Cardiac muscle cell (in vitro differentiated cells and primary cell): Measurements from ENCODE around the gene NHSL1. TPM values are rescaled to one million over a fixed set of nuclear protein-coding genes. Genes with fewer than 3 reads are reported as not detected.

ENCODE experiments used
- DNase-seq, 2 donors: peaks; one replicate each; pipeline versions ENCODE4 v3.0.0 to v3.0.0-alpha.2; 2010 to 2017; ENCODE audit warnings: low read depth in 1 of 2, low spot score in 1 of 2
- H3K27ac ChIP-seq: fragments of 200-600 bp; sonication (generic); 2 replicates; pipeline ENCODE4 v1.5.1; 2016
- H3K27me3 ChIP-seq: fragments of 200-600 bp; sonication (generic); 2 replicates; pipeline ENCODE4 v1.6.0; 2016; ENCODE audit warnings: control low read depth
- H3K36me3 ChIP-seq: fragments of 200-600 bp; sonication (generic); 2 replicates; pipeline ENCODE4 v1.5.1; 2016; ENCODE audit warnings: control low read depth
- H3K4me1 ChIP-seq: fragments of 200-600 bp; sonication (generic); 2 replicates; pipeline ENCODE4 v1.8.1; 2017; ENCODE audit warnings: low read depth, mild to moderate bottlenecking, mixed run types
- H3K4me3 ChIP-seq: fragments of 200-600 bp; sonication (generic); 2 replicates; pipeline ENCODE4 v1.5.1; 2016; ENCODE audit warnings: mild to moderate bottlenecking
- H3K9me3 ChIP-seq: fragments of 200-600 bp; sonication (generic); 2 replicates; pipeline ENCODE4 v1.5.1; 2017; ENCODE audit warnings: low read depth, mild to moderate bottlenecking, control low read depth
- polyA plus RNA-seq: library from polyadenylated mRNA; unstranded; fragments of >200 nt; fragmentation: Nextera tagmentation; extraction: Ambion mirVana; gene quantifications from 2 replicates; pipeline ENCODE4 v1.2.1, GENCODE V29; 2016
- total RNA-seq: library from RNA; depleted of rRNA; stranded (reverse); fragments of >200 nt; gene quantifications from 2 replicates; pipeline ENCODE4 v1.2.3, GENCODE V29; 2016
- TF ChIP-seq, protein P1 (sequence below): IDR thresholded peaks from 2 replicates; pipeline ENCODE4 v1.5.1; 2012; ENCODE audit warnings: low read depth, mild to moderate bottlenecking, low read length

NHSL1 gene
- total and polyA plus RNA-seq, 2 experiments from 2014 or later: 6.0 to 11.3 TPM

GRCh38 chr6:138528956-138529355, 29.7 kb upstream of the NHSL1 start:
- Histone ChIP-seq H3K36me3 (no peaks in the 10 kb centered on the region), H3K4me3 (no peak overlapping the region), H3K27ac (no peak overlapping the region), H3K27me3 (no peaks in the 10 kb centered on the region), H3K9me3 (no peaks in the 10 kb centered on the region), H3K4me1 (peaks cover 24% of the 10 kb centered on the region)
- no peak for DNase-seq
- TF ChIP-seq, protein P1, sequence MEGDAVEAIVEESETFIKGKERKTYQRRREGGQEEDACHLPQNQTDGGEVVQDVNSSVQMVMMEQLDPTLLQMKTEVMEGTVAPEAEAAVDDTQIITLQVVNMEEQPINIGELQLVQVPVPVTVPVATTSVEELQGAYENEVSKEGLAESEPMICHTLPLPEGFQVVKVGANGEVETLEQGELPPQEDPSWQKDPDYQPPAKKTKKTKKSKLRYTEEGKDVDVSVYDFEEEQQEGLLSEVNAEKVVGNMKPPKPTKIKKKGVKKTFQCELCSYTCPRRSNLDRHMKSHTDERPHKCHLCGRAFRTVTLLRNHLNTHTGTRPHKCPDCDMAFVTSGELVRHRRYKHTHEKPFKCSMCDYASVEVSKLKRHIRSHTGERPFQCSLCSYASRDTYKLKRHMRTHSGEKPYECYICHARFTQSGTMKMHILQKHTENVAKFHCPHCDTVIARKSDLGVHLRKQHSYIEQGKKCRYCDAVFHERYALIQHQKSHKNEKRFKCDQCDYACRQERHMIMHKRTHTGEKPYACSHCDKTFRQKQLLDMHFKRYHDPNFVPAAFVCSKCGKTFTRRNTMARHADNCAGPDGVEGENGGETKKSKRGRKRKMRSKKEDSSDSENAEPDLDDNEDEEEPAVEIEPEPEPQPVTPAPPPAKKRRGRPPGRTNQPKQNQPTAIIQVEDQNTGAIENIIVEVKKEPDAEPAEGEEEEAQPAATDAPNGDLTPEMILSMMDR: no peak

DNA sequence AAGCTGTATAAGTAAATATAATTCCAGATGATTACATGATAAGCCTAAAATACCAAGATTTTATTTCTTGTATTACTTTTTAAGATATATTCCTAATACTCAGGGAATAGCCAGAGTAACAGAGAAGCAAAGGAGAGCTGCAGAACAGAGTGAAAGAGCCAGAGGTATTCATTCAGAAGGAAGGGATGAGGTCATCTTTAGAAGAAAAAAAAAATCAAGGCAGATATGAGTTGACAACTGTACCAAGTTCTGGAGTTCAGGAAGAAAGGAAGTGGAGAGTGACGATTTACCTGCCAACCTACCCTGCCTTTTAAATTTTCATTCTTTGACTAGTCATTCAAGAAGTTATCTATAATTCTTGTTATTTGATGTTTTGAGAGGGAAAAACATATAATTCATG, 28.8 kb upstream of the NHSL1 start:
- Histone ChIP-seq H3K9me3 (no peaks in the 10 kb centered on the region), H3K27me3 (no peaks in the 10 kb centered on the region), H3K36me3 (no peaks in the 10 kb centered on the region), H3K4me1 (peaks cover 20% of the 10 kb centered on the region), H3K4me3 (no peak overlapping the region), H3K27ac (no peak overlapping the region)
- no peak for DNase-seq
- TF ChIP-seq, protein P1: no peak

DNA sequence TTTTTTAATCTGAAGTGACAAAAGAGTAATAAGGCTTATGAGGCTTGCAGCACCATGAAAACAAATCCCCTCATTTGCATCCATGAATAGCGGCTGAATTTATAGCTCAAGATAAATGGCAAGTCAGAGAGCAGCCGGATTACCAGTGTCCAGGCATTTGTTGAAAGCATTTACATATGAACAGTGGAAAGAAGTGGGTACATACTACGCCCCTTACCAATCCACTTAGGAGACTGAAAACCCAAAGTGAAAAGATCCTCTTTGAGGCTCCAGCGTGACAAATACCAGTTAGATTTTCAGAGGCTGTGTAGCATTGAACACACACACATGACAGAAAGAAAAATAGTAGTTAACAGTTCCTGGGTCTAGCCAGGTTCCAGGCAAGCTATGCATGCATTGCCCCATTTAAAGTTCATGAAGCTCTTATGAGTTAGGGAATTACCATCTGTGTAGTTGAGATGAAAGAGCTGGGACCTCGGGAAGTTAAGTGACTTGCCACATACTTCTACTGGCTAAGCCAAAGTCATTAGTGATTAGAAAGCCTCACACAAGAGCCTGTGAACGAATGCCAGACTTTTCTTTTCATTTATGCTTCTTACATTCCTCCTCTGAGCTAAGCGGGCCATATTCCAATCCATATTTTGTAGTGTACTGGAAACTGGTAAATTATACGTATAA, 28.3 kb upstream of the NHSL1 start:
- H3K4me1 ChIP-seq: peaks cover 20% of the 10 kb centered on the region
- H3K9me3 ChIP-seq: no peaks in the 10 kb centered on the region
- H3K27ac ChIP-seq: no peak overlapping the region
- no peaks in the 10 kb centered on the region for H3K27me3 ChIP-seq
- TF ChIP-seq, protein P1: no peak
- H3K4me3 ChIP-seq: no peak overlapping the region
- H3K36me3 ChIP-seq: no peaks in the 10 kb centered on the region
- peak in 1 of 2 donors; percentile 44 for DNase-seq

DNA sequence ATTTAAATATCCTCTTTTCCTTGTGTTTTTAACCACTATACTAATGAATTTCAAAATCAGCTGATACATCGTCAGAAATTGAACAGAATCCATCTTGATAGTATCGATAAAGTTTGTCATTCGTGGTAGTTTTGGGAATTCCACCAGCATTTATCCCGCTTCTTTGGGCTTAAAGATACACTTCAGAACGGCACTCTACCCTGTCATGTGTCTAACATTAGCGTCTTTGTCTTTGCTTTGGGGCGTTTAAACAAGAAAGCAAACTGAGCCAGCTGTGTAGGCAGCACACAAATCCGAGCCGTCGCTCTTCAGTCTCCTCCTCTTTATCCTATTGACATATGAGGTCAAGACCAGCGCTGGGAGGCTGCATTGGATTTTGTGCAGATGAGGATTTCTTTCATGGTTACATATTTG, 27.5 kb upstream of the NHSL1 start:
- TF ChIP-seq, protein P1: no peak
- H3K4me1 ChIP-seq: peaks cover 20% of the 10 kb centered on the region
- no peaks in the 10 kb centered on the region for H3K36me3 ChIP-seq
- H3K27me3 ChIP-seq: no peaks in the 10 kb centered on the region
- no peak overlapping the region for H3K27ac ChIP-seq
- H3K9me3 ChIP-seq: no peaks in the 10 kb centered on the region
- H3K4me3 ChIP-seq: no peak overlapping the region
- DNase-seq: peak in 1 of 2 donors; percentile 39

GRCh38 chr6:138525355-138525754, 26.1 kb upstream of the NHSL1 start:
- H3K9me3 ChIP-seq: no peaks in the 10 kb centered on the region
- H3K36me3 ChIP-seq: no peaks in the 10 kb centered on the region
- H3K4me3 ChIP-seq: no peak overlapping the region
- H3K27ac ChIP-seq: no peak overlapping the region
- TF ChIP-seq, protein P1: no peak
- peaks cover 20% of the 10 kb centered on the region for H3K4me1 ChIP-seq
- DNase-seq: no peak
- no peaks in the 10 kb centered on the region for H3K27me3 ChIP-seq
